ENCODE measurements around the gene R3HDML. TPM values are rescaled to one million over a fixed set of nuclear protein-coding genes. Genes with fewer than 3 reads are reported as not detected.
A peak's percentile ranks its signal among the peaks of the same experiment; 100 is the strongest.

R3HDML gene
- total RNA-seq, 2 donors from 2014 or later, result not detected

DNA sequence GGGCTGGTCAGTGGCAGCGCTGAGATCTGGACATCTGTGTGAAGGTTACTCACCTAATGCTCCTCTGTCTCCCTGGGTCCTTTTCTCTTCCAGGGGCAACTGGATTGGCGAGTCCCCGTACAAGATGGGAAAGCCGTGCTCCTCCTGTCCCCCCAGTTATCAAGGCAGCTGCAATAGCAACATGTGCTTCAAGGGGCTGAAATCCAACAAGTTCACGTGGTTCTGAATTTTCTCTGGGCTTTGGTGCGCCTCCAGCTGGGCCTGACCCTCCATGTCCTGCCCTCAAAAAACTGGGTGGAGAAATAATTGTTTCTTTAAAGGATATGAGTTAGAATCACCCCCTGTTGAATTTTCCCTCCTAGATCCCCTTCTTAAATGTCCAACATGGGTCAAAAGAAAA is 13.7 kb downstream of the R3HDML start:
- Histone ChIP-seq H3K27me3 (ENCODE audit: control insufficient read depth, insufficient read depth, low read length, poor library complexity, severe bottlenecking) (no peaks in the 10 kb centered on the region), H3K4me3 (ENCODE audit: low read length) (no peak overlapping the region), H3K4me1 (ENCODE audit: control insufficient read depth, insufficient read depth, low read length) (no peaks in the 10 kb centered on the region), H3K27ac (ENCODE audit: low read depth, low read length) (no peak overlapping the region), H3K36me3 (ENCODE audit: control insufficient read depth, insufficient read depth, low read length) (no peaks in the 10 kb centered on the region), H3K9ac (ENCODE audit: extremely low read depth, low read length, poor library complexity, severe bottlenecking) (no peak overlapping the region), H3K9me3 (ENCODE audit: control insufficient read depth, low read length) (no peaks in the 10 kb centered on the region)
- Mint-ChIP-seq H3K4me3 (no peak overlapping the region), H3K36me3 (ENCODE audit: low read depth) (no peaks in the 10 kb centered on the region), H3K27ac (no peak overlapping the region), H3K9me3 (no peaks in the 10 kb centered on the region), H3K27me3 (ENCODE audit: insufficient read depth) (no peaks in the 10 kb centered on the region), H3K4me1 (peaks cover 18% of the 10 kb centered on the region)
- WGBS, 2 experiments (ENCODE audit: insufficient coverage in 1 of 2, insufficient read length in 1 of 2), result 85 to 95% methylated on average over 6 of the region's 6 CpGs
- no peak for TF ChIP-seq CTCF (conservative IDR thresholded peaks at IDR 0.05)
- DNase-seq, result no peak

DNA sequence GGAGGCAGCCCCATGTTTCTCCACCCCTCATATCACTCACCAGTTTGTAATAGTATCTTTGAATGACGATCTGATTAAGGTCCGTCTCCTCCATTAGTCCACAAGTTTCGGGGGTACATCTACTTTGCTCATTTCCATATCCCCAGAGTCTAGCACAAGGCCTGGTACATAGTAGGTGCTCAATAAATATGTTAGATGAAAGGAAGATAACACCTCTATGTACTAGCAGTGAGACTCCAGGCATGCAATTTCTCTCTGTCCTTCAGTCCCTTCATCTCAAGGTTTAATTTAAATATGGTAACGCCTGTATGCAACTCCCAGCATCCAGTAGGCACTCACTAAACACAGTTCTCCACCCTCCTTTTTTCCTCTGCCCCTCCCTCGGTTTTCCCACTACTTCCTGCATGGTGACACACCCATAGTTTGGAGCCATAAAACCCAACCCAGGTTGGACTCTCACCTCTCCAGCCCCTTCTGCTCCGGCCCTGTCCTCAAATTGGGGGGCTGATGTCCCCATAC is 18.2 kb downstream of the R3HDML start:
- TF ChIP-seq CTCF (conservative IDR thresholded peaks at IDR 0.05), result no peak
- Histone ChIP-seq H3K27me3 (ENCODE audit: control insufficient read depth, insufficient read depth, low read length, poor library complexity, severe bottlenecking) (no peaks in the 10 kb centered on the region), H3K4me3 (ENCODE audit: low read length) (peak overlapping the region; percentile 80), H3K36me3 (ENCODE audit: control insufficient read depth, insufficient read depth, low read length) (no peaks in the 10 kb centered on the region), H3K4me1 (ENCODE audit: control insufficient read depth, insufficient read depth, low read length) (peaks cover 7% of the 10 kb centered on the region), H3K9ac (ENCODE audit: extremely low read depth, low read length, poor library complexity, severe bottlenecking) (no peak overlapping the region), H3K9me3 (ENCODE audit: control insufficient read depth, low read length) (no peaks in the 10 kb centered on the region), H3K27ac (ENCODE audit: low read depth, low read length) (no peak overlapping the region)
- Mint-ChIP-seq H3K9me3 (no peaks in the 10 kb centered on the region), H3K27ac (peak overlapping the region; percentile 82), H3K36me3 (ENCODE audit: low read depth) (no peaks in the 10 kb centered on the region), H3K27me3 (ENCODE audit: insufficient read depth) (no peaks in the 10 kb centered on the region), H3K4me3 (peak overlapping the region; percentile 72), H3K4me1 (peaks cover 53% of the 10 kb centered on the region)
- DNase-seq, result no peak
- WGBS, 2 experiments (ENCODE audit: insufficient coverage in 1 of 2, insufficient read length in 1 of 2), result 90 to 93% methylated on average over 4 to 6 of the region's 6 CpGs

- H3K36me3 ChIP-seq (ENCODE audit: control insufficient read depth, insufficient read depth, low read length), result no peaks in the 10 kb centered on the region
- no peak for TF ChIP-seq CTCF (conservative IDR thresholded peaks at IDR 0.05)
- H3K4me3 ChIP-seq (ENCODE audit: low read length), result peak within 1 kb of the TSS; percentile 80
- H3K9me3 ChIP-seq (ENCODE audit: control insufficient read depth, low read length), result no peaks in the 10 kb centered on the region
- Mint-ChIP-seq H3K4me1 (peaks cover 53% of the 10 kb centered on the region), H3K36me3 (ENCODE audit: low read depth) (no peaks in the 10 kb centered on the region), H3K27ac (peak within 1 kb of the TSS; percentile 82), H3K27me3 (ENCODE audit: insufficient read depth) (no peaks in the 10 kb centered on the region), H3K4me3 (peak within 1 kb of the TSS; percentile 72), H3K9me3 (no peaks in the 10 kb centered on the region)
- peak within 1 kb of the TSS; percentile 21 for H3K27ac ChIP-seq (ENCODE audit: low read depth, low read length)
- H3K4me1 ChIP-seq (ENCODE audit: control insufficient read depth, insufficient read depth, low read length), result peaks cover 7% of the 10 kb centered on the region
- H3K9ac ChIP-seq (ENCODE audit: extremely low read depth, low read length, poor library complexity, severe bottlenecking), result peak within 1 kb of the TSS; percentile 47
- no peak for DNase-seq
- WGBS, 2 experiments (ENCODE audit: insufficient coverage in 1 of 2, insufficient read length in 1 of 2), result 86 to 92% methylated on average over 14 to 40 of the region's 40 CpGs
- no peaks in the 10 kb centered on the region for H3K27me3 ChIP-seq (ENCODE audit: control insufficient read depth, insufficient read depth, low read length, poor library complexity, severe bottlenecking)
Measured at GRCh38 chr20:44355498-44356352, 18.9 kb downstream of the R3HDML start, which contains the start of gene HNF4A. HNF4A (plus strand) TSS chr20:44355699; CDS start chr20:44355805, 106 bp downstream.

Data from endodermal cell (in vitro differentiated cells).